ENCODE data around the gene SIX6.
A peak's percentile ranks its signal among the peaks of the same experiment; 100 is the strongest.

SIX6 gene

GRCh38 chr14:60510951-60511599, 2.1 kb downstream of the SIX6 start:
- POLR2A ChIA-PET = no interaction called here
- DNase-seq (ENCODE audit: extremely low spot score) = no peak
- no peak for TF ChIP-seq FOXK2 (IDR thresholded peaks at IDR 0.05)
- no peak for TF ChIP-seq BHLHE40 (IDR thresholded peaks at IDR 0.05; ENCODE audit: borderline replicate concordance)
- TF ChIP-seq PKNOX1 (IDR thresholded peaks at IDR 0.05) = no peak
- TF ChIP-seq CTBP1 (IDR thresholded peaks at IDR 0.05; ENCODE audit: borderline replicate concordance) = no peak
- TF ChIP-seq ELF4 (IDR thresholded peaks at IDR 0.05) = no peak
- TF ChIP-seq HDGF (IDR thresholded peaks at IDR 0.05; ENCODE audit: borderline replicate concordance) = no peak
- no peak for TF ChIP-seq TARDBP (IDR thresholded peaks at IDR 0.05)
- TF ChIP-seq FOXM1 (IDR thresholded peaks at IDR 0.05; ENCODE audit: borderline replicate concordance) = no peak
- no peak for TF ChIP-seq SP1 (IDR thresholded peaks at IDR 0.05)
- TF ChIP-seq L3MBTL2 (conservative IDR thresholded peaks at IDR 0.05) = no peak
- CTCF ChIA-PET = no interaction called here

GRCh38 chr14:60512126-60512525, 3.2 kb downstream of the SIX6 start:
- ChIA-PET POLR2A (no interaction called here), CTCF (interaction anchor here (0.5 kb wide), 1 partner anchor 19 kb away, joined by 3 read pairs; no protein-coding TSS in a partner anchor)
- DNase-seq (ENCODE audit: extremely low spot score) = no peak
- TF ChIP-seq CTBP1 (IDR thresholded peaks at IDR 0.05; ENCODE audit: borderline replicate concordance) (no peak), FOXA1 (IDR thresholded peaks at IDR 0.05) (no peak), ARNT (IDR thresholded peaks at IDR 0.05) (no peak), ELF4 (IDR thresholded peaks at IDR 0.05) (no peak), TARDBP (IDR thresholded peaks at IDR 0.05) (no peak), NFRKB (IDR thresholded peaks at IDR 0.05) (no peak), LEF1 (IDR thresholded peaks at IDR 0.05; ENCODE audit: borderline replicate concordance) (no peak)

GRCh38 chr14:60512973-60513571, 4.1 kb downstream of the SIX6 start:
- no peak for DNase-seq (ENCODE audit: extremely low spot score)
- CTCF ChIA-PET = no interaction called here
- TF ChIP-seq NFRKB (IDR thresholded peaks at IDR 0.05) = no peak
- no peak for TF ChIP-seq L3MBTL2 (conservative IDR thresholded peaks at IDR 0.05)
- no peak for TF ChIP-seq TARDBP (IDR thresholded peaks at IDR 0.05)
- no peak for TF ChIP-seq ELF4 (IDR thresholded peaks at IDR 0.05)
- TF ChIP-seq LEF1 (IDR thresholded peaks at IDR 0.05; ENCODE audit: borderline replicate concordance) = no peak
- TF ChIP-seq HDGF (IDR thresholded peaks at IDR 0.05; ENCODE audit: borderline replicate concordance) = no peak
- TF ChIP-seq BHLHE40 (IDR thresholded peaks at IDR 0.05; ENCODE audit: borderline replicate concordance) = no peak
- TF ChIP-seq FOXA1 (IDR thresholded peaks at IDR 0.05) = no peak
- no peak for TF ChIP-seq SUZ12 (IDR thresholded peaks at IDR 0.05)
- no peak for TF ChIP-seq FOXK2 (IDR thresholded peaks at IDR 0.05)
- TF ChIP-seq ARNT (IDR thresholded peaks at IDR 0.05) = no peak
- TF ChIP-seq CTBP1 (IDR thresholded peaks at IDR 0.05; ENCODE audit: borderline replicate concordance) = no peak
- no peak for TF ChIP-seq PKNOX1 (IDR thresholded peaks at IDR 0.05)
- no peak for TF ChIP-seq SP1 (IDR thresholded peaks at IDR 0.05)
- POLR2A ChIA-PET = interaction anchor here (1.2 kb wide), 1 partner anchor 264 kb away, joined by 3 read pairs; the partner anchor contains the start of gene PPM1A

GRCh38 chr14:60514378-60514740, 5.4 kb downstream of the SIX6 start:
- ChIA-PET POLR2A (interaction anchor here (0.6 to 1.2 kb wide), 3 partner anchors 8 to 265 kb away, joined by 3 read pairs; partner anchors contain the start of gene PPM1A), CTCF (interaction anchor here (0.7 to 1.5 kb wide), 4 partner anchors 21 to 183 kb away, joined by 3 to 5 read pairs (median 3); no protein-coding TSS in a partner anchor)
- TF ChIP-seq ZNF384 (IDR thresholded peaks at IDR 0.05) = 0 out of 2 replicates have a peak, but pooled peaks have one; percentile 13
- TF ChIP-seq PKNOX1 (IDR thresholded peaks at IDR 0.05) = no peak
- TF ChIP-seq CTBP1 (IDR thresholded peaks at IDR 0.05; ENCODE audit: borderline replicate concordance) = no peak
- 0 out of 2 replicates have a peak, but pooled peaks have one; percentile 30 for TF ChIP-seq L3MBTL2 (conservative IDR thresholded peaks at IDR 0.05)
- peak; percentile 43 for DNase-seq (ENCODE audit: extremely low spot score)

- no peak for TF ChIP-seq ELF4 (IDR thresholded peaks at IDR 0.05)
- TF ChIP-seq SP1 (IDR thresholded peaks at IDR 0.05) = no peak
- no peak for TF ChIP-seq SUZ12 (IDR thresholded peaks at IDR 0.05)
- no peak for TF ChIP-seq ZNF384 (IDR thresholded peaks at IDR 0.05)
- TF ChIP-seq NFRKB (IDR thresholded peaks at IDR 0.05) = no peak
- no peak for TF ChIP-seq L3MBTL2 (conservative IDR thresholded peaks at IDR 0.05)
- TF ChIP-seq CTBP1 (IDR thresholded peaks at IDR 0.05; ENCODE audit: borderline replicate concordance) = no peak
- DNase-seq (ENCODE audit: extremely low spot score) = peak; percentile 74
- ChIA-PET CTCF (interaction anchor here (1.1 to 1.5 kb wide), 3 partner anchors 22 to 184 kb away, joined by 3 to 5 read pairs (median 3); no protein-coding TSS in a partner anchor), POLR2A (interaction anchor here (0.6 to 1.2 kb wide), 2 partner anchors 9 to 266 kb away, joined by 3 read pairs; partner anchors contain the start of gene PPM1A)
Measured at GRCh38 chr14:60514741-60515491, 6.0 kb downstream of the SIX6 start.

Measured in HEK293T (cell line).